Esophagus squamous epithelium (tissue), 5 donors: ENCODE measurements around the gene BRD3. TPM values are rescaled to one million over a fixed set of nuclear protein-coding genes. Genes with fewer than 3 reads are reported as not detected.
"Not testable (repeated sequence)": the region's sequence is repeated elsewhere in the genome, so short reads cannot be mapped to it uniquely, and the experiment has no call there.

Experiments used
- DNase-seq: peaks from one replicate; lab custom pipeline; 2025; lab: John Stamatoyannopoulos, UW
- H3K27ac ChIP-seq, 4 donors: fragments of 200-600 bp; sonication (generic); one replicate each; pipeline ENCODE4 v1.5.1; 2016 to 2019; ENCODE audit warnings: mild to moderate bottlenecking in 1 of 4
- H3K27me3 ChIP-seq, 4 donors: fragments of 200-600 bp; sonication (generic); 1 replicate in 3 of 4; 2 replicates in 1 of 4; pipeline versions ENCODE4 v1.5.1 to v1.6.0; 2017 to 2021; ENCODE audit warnings: antibody characterized with exemption in 1 of 4
- H3K36me3 ChIP-seq, 3 donors: fragments of 200-600 bp; sonication (generic); one replicate each; pipeline ENCODE4 v1.5.1; 2016 to 2019
- H3K4me1 ChIP-seq, 3 donors: fragments of 200-600 bp; sonication (generic); one replicate each; pipeline ENCODE4 v1.5.1; 2017 to 2019
- H3K4me3 ChIP-seq, 4 donors: fragments of 200-600 bp; sonication (generic); 1 replicate in 3 of 4; 2 replicates in 1 of 4; pipeline ENCODE4 v1.5.1; 2016 to 2019; ENCODE audit warnings: mild to moderate bottlenecking in 2 of 4, moderate library complexity in 1 of 4
- H3K9me3 ChIP-seq, 3 donors: fragments of 200-600 bp; sonication (generic); one replicate each; pipeline ENCODE4 v1.5.1; 2016 to 2019
- CTCF ChIP-seq, 6 experiments: fragments of 450-650 bp in 4 of 6; fragments of 200-600 bp in 2 of 6; sonication (generic) in 2 of 6; IDR thresholded peaks; one replicate each; pipeline ENCODE4 v1.5.1; 2016 to 2019; ENCODE audit warnings: antibody characterized with exemption in 6 of 6, mild to moderate bottlenecking in 4 of 6, moderate library complexity in 4 of 6
- POLR2A ChIP-seq, 4 donors: fragments of 450-650 bp; IDR thresholded peaks; one replicate each; pipeline ENCODE4 v1.6.1; 2017; ENCODE audit warnings: antibody characterized with exemption in 4 of 4, mild to moderate bottlenecking in 4 of 4, moderate library complexity in 3 of 4
- WGBS, 2 donors: methylation state at CpG; one replicate each; pipeline ENCODE4 v1.1.5; 2018; 5-methylcytosine and 5-hydroxymethylcytosine counted together
- intact Hi-C: fragments of 100-400 bp; cut with DNase I; formaldehyde crosslinking; loops from one replicate; pipeline ENCODE4 v1.15.0; 2022
- total RNA-seq, 4 donors: library from RNA; depleted of rRNA; stranded (reverse); fragments of >200 nt; gene quantifications; one replicate each; pipeline ENCODE4 v1.1.0, GENCODE V29; 2016
- donor health status: DM: yes; HTN: yes; CAD: no.

BRD3 gene
- total RNA-seq, 4 donors from 2014 or later = 7.2 to 23.7 (median 9.4) TPM

GRCh38 chr9:134088063-134088725 lies 20.4 kb upstream of the BRD3 start:
- peaks cover 0 to 4% (median 0%) of the 10 kb centered on the region in 4 donors for H3K27me3 ChIP-seq
- WGBS, 2 donors = 46 to 49% methylated on average over 3 to 13 of the region's 14 CpGs
- peaks cover 0 to 7% (median 0%) of the 10 kb centered on the region in 3 donors for H3K4me1 ChIP-seq
- H3K27ac ChIP-seq = no peak overlapping the region
- no peak for TF ChIP-seq POLR2A (IDR thresholded peaks at IDR 0.05)
- no peak for TF ChIP-seq CTCF (IDR thresholded peaks at IDR 0.05)
- no peak for DNase-seq
- no peak overlapping the region for H3K4me3 ChIP-seq
- H3K9me3 ChIP-seq = no peaks in the 10 kb centered on the region
- H3K36me3 ChIP-seq = no peaks in the 10 kb centered on the region
- intact Hi-C loops = no loop called here

DNA sequence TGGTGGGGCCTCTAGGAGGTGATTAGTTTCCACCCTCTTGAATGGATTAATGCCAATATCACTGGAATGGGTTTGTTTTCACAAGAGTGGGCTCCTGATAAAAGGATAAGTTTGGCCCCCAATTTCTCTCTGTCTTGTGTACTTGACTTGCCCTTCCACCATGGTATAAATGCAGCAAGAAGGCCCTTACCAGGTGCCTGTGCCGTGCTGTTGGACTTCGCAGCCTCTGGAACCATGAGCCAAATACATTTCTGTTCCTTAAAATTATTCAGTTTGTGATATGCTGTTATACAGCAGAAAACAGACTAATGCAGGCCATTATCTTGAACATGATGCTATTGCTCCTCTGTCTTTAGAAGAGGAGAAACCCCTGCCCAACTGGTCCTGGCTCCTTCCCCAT lies 17.8 kb upstream of the BRD3 start:
- no peak for DNase-seq

GRCh38 chr9:134083451-134083850 lies 15.6 kb upstream of the BRD3 start:
- H3K36me3 ChIP-seq = no peaks in the 10 kb centered on the region
- H3K4me1 ChIP-seq = peaks cover 0 to 7% (median 0%) of the 10 kb centered on the region in 3 donors
- 53 to 67% methylated on average over 2 of the region's 2 CpGs for WGBS, 2 donors
- H3K4me3 ChIP-seq = no peak overlapping the region
- H3K27ac ChIP-seq = no peak overlapping the region
- DNase-seq = no peak
- peaks cover 0 to 3% (median 0%) of the 10 kb centered on the region in 3 donors for H3K9me3 ChIP-seq
- no peak for TF ChIP-seq POLR2A (IDR thresholded peaks at IDR 0.05)
- no peak for TF ChIP-seq CTCF (IDR thresholded peaks at IDR 0.05)
- peaks cover 0 to 16% (median 1%) of the 10 kb centered on the region in 4 donors for H3K27me3 ChIP-seq
- intact Hi-C loops = no loop called here

More for the DNA sequence above, 17.8 kb upstream of the BRD3 start:
- H3K36me3 ChIP-seq = no peaks in the 10 kb centered on the region
- H3K4me3 ChIP-seq = no peak overlapping the region
- H3K4me1 ChIP-seq = peaks cover 0 to 7% (median 0%) of the 10 kb centered on the region in 3 donors
- no peak overlapping the region for H3K27ac ChIP-seq
- WGBS, 2 donors = 91 to 100% methylated on average over 2 of the region's 2 CpGs
- TF ChIP-seq CTCF (IDR thresholded peaks at IDR 0.05) (no peak), POLR2A (IDR thresholded peaks at IDR 0.05) (no peak)
- no peaks in the 10 kb centered on the region for H3K9me3 ChIP-seq
- peaks cover 0 to 11% (median 0%) of the 10 kb centered on the region in 4 donors for H3K27me3 ChIP-seq
- intact Hi-C loops = no loop called here

GRCh38 chr9:134076644-134077043 lies 8.8 kb upstream of the BRD3 start:
- Histone ChIP-seq H3K36me3 (no peaks in the 10 kb centered on the region), H3K4me3 (no peak overlapping the region), H3K9me3 (peaks cover 0 to 17% (median 10%) of the 10 kb centered on the region in 3 donors), H3K27me3 (peaks cover 0 to 22% (median 1%) of the 10 kb centered on the region in 4 donors), H3K4me1 (no peaks in the 10 kb centered on the region), H3K27ac (no peak overlapping the region)
- no peak for DNase-seq
- TF ChIP-seq CTCF (IDR thresholded peaks at IDR 0.05) (no peak), POLR2A (IDR thresholded peaks at IDR 0.05) (no peak)
- intact Hi-C loops = no loop called here
- WGBS, 2 donors = 0 to 54% methylated on average over 1 of the region's 1 CpG

DNA sequence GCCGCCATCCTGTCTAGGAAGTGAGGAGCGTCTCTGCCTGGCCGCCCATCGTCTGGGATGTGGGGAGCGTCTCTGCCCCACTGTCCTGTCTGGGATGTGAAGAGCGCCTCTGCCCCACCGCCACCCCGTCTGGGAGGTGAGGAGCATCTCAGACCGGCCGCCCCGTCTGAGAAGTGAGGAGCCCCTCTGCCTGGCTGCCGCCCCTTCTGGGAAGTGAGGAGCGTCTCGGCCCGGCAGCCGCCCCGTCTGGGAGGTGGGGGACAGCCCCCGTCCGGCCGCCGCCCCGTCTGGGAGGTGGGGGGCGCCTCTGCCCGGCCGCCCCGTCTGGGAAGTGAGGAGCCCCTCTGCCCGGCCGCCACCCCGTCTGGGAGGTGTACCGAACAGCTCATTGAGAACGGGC lies 7.9 kb upstream of the BRD3 start:
- intact Hi-C loops, H3K4me1 ChIP-seq, H3K4me3 ChIP-seq, DNase-seq, H3K36me3 ChIP-seq, H3K27ac ChIP-seq: not testable (repeated sequence)
- peaks cover 0 to 18% (median 1%) of the 10 kb centered on the region in 4 donors for H3K27me3 ChIP-seq
- H3K9me3 ChIP-seq = peaks cover 0 to 17% (median 10%) of the 10 kb centered on the region in 3 donors
- no CpG with 5 or more reads among the region's 31 CpGs for whole genome bisulfite sequencing, 2 donors
